ENCODE measurements around the gene EZR.

DNA sequence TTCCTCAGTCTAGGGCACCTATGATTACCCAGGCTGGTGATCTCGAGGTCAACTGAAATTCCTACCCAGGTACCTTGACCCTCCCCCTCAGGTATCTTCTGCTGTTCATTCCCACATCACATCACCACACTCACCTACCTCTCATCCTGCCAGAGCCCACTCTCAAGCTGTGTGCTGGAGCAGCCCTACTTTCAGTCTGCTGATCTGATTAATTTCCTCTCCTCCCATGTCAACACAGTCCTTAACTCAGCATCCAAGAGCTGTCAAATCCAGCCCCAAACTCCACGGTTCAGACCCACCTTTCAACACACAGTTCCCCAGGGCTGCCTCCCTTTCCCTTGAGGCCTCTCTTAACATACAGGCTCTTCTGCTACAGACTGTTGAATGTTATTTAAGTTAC lies 42.4 kb downstream of the EZR start:
- no peak for TF ChIP-seq YBX1 (IDR thresholded peaks at IDR 0.05)
- TF ChIP-seq ZNF253 (CRISPR knock-in tag; conservative IDR thresholded peaks at IDR 0.05) = no peak
- TF ChIP-seq ZNF561 (CRISPR knock-in tag; conservative IDR thresholded peaks at IDR 0.05) = no peak
